ENCODE results near the gene SYNDIG1L. TPM values are rescaled to one million over a fixed set of nuclear protein-coding genes. Genes with fewer than 3 reads are reported as not detected.

SYNDIG1L gene
- total and polyA plus RNA-seq, 2 of the 13 experiments (the other 11 are each of a cell fraction or from before 2014, with no cell fraction given), result 0.04 TPM; not detected in 1

DNA sequence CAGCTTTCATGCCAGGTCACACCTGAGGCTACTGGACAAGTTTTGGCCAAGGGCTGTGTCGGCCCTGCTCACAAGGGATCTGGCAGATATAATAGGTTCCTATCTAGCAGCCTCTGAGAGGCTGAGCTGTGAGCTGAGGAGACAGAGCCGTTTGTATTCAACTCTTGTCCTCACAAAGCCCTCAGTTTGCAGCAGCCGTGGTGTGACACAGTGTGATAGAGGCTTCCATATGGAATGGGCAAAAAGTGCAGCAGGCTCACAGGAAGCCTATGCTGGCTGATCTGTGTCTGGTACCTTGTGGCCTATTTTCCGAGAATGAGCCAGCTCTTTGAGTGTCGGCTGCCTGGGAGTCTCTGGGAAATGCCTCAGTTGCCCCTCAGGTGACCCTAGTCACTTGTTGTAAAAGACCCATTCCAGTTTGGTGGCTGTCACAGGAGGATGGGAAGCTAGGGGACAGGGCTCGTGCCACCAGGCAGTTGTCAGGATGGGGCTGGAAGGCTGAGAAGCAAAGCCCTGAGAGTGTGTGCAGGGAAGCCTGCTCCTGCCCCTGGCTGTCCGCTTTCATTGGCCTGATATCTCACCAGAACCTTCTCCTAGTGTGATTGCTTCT lies 61.6 kb downstream of the SYNDIG1L start:
- Histone ChIP-seq H3K27ac (ENCODE audit: extremely low read length, insufficient read depth, low read length) (no peak overlapping the region), H3K36me3 (replicated peaks in 1 of 2; ENCODE audit: control insufficient read depth in 1 of 2, insufficient read depth in 2 of 2, low read length in 2 of 2) (no peaks in the 10 kb centered on the region), H3K4me1 (ENCODE audit: insufficient read depth, low read length) (no peaks in the 10 kb centered on the region), H2AFZ (ENCODE audit: low read length) (no peak overlapping the region), H3K9me3 (ENCODE audit: low read length) (no peaks in the 10 kb centered on the region), H3K9ac (ENCODE audit: insufficient read depth, low read depth, low read length) (no peak overlapping the region), H3K79me2 (ENCODE audit: insufficient read depth, low read length) (no peaks in the 10 kb centered on the region), H4K20me1 (ENCODE audit: insufficient read depth, low read length) (no peaks in the 10 kb centered on the region), H3K27me3 (ENCODE audit: control insufficient read depth in 1 of 2, insufficient read depth in 2 of 2, low read length in 2 of 2) (peaks cover 0 to 33% of the 10 kb centered on the region in 2 experiments; a peak in 1 of 5 replicates), H3K4me2 (ENCODE audit: low read depth, low read length) (no peak overlapping the region), H3K4me3 (replicated peaks in 1 of 3; ENCODE audit: insufficient read depth in 1 of 3, low read depth in 2 of 3, low read length in 3 of 3) (no peak overlapping the region)
- FAIRE-seq (no peak), ATAC-seq (peak; percentile 28), DNase-seq (ENCODE audit: low spot score) (no peak)
- TF ChIP-seq ZNF564 (CRISPR knock-in tag; IDR thresholded peaks at IDR 0.05) (no peak), THYN1 (CRISPR knock-in tag; IDR thresholded peaks at IDR 0.05; ENCODE audit: borderline replicate concordance, low read depth) (no peak), ZNF75D (CRISPR knock-in tag; IDR thresholded peaks at IDR 0.05; ENCODE audit: borderline replicate concordance) (no peak), CHD2 (IDR thresholded peaks at IDR 0.05; ENCODE audit: low read depth, low read length) (no peak), GABPA (IDR thresholded peaks at IDR 0.05; ENCODE audit: low read depth, low read length) (no peak), GABPA (CRISPR knock-in tag; IDR thresholded peaks at IDR 0.05; ENCODE audit: low read depth) (no peak), HCFC1 (IDR thresholded peaks at IDR 0.05; ENCODE audit: low read depth, low read length) (no peak), ZFY (CRISPR knock-in tag; IDR thresholded peaks at IDR 0.05) (no peak), NR2F1 (CRISPR knock-in tag; IDR thresholded peaks at IDR 0.05) (no peak), ZNF232 (CRISPR knock-in tag; IDR thresholded peaks at IDR 0.05; ENCODE audit: borderline replicate concordance) (no peak), ZFX (CRISPR knock-in tag; IDR thresholded peaks at IDR 0.05; ENCODE audit: low read depth) (no peak), ZNF713 (CRISPR knock-in tag; IDR thresholded peaks at IDR 0.05) (no peak)
- TF ChIP-seq, protein P1, sequence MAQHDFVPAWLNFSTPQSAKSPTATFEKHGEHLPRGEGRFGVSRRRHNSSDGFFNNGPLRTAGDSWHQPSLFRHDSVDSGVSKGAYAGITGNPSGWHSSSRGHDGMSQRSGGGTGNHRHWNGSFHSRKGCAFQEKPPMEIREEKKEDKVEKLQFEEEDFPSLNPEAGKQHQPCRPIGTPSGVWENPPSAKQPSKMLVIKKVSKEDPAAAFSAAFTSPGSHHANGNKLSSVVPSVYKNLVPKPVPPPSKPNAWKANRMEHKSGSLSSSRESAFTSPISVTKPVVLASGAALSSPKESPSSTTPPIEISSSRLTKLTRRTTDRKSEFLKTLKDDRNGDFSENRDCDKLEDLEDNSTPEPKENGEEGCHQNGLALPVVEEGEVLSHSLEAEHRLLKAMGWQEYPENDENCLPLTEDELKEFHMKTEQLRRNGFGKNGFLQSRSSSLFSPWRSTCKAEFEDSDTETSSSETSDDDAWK (CRISPR knock-in tag; IDR thresholded peaks at IDR 0.05), result no peak
- TF ChIP-seq, protein P2, sequence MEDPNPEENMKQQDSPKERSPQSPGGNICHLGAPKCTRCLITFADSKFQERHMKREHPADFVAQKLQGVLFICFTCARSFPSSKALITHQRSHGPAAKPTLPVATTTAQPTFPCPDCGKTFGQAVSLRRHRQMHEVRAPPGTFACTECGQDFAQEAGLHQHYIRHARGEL (CRISPR knock-in tag; IDR thresholded peaks at IDR 0.05), result no peak
- TF ChIP-seq, protein P3, sequence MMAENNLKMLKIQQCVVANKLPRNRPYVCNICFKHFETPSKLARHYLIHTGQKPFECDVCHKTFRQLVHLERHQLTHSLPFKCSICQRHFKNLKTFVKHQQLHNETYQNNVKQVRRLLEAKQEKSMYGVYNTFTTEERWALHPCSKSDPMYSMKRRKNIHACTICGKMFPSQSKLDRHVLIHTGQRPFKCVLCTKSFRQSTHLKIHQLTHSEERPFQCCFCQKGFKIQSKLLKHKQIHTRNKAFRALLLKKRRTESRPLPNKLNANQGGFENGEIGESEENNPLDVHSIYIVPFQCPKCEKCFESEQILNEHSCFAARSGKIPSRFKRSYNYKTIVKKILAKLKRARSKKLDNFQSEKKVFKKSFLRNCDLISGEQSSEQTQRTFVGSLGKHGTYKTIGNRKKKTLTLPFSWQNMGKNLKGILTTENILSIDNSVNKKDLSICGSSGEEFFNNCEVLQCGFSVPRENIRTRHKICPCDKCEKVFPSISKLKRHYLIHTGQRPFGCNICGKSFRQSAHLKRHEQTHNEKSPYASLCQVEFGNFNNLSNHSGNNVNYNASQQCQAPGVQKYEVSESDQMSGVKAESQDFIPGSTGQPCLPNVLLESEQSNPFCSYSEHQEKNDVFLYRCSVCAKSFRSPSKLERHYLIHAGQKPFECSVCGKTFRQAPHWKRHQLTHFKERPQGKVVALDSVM (CRISPR knock-in tag; IDR thresholded peaks at IDR 0.05), result no peak
- TF ChIP-seq, protein P4, sequence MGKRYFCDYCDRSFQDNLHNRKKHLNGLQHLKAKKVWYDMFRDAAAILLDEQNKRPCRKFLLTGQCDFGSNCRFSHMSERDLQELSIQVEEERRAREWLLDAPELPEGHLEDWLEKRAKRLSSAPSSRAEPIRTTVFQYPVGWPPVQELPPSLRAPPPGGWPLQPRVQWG (CRISPR knock-in tag; IDR thresholded peaks at IDR 0.05; ENCODE audit: borderline replicate concordance, low read depth), result no peak
- in situ Hi-C loops (cut with HindIII; ENCODE audit: extremely low pct_ligation_motif_present, low pct_unique_long_range_greater_than_20kb) (loop anchor here (5.0 kb wide), 1 partner anchor 113 kb away; no protein-coding TSS in a partner anchor), intact Hi-C loops (cut with micrococcal nuclease; ENCODE audit: unreplicated experiment) (no loop called here)
- no TSS peak for BruUV-seq (replicated peaks)
- ChIA-PET CTCF (ENCODE audit: low intra/inter-chr PET ratio, low total read pairs) (no interaction called here), POLR2A (no interaction called here)
- WGBS (ENCODE audit: low lambda C conversion rate), result 0% methylated on average over 3 of the region's 7 CpGs
